GM23338 (cell line): ENCODE measurements around the gene WASF2.

Experiments
- CREB1 ChIP-seq: fragments of 250-450 bp; sonication (Bioruptor Pico); IDR thresholded peaks from 2 replicates; pipeline ENCODE4 v1.5.0; 2020; ENCODE audit warnings: low read depth, mild to moderate bottlenecking, moderate library complexity
- EZH2 ChIP-seq: fragments of 200-600 bp; sonication (generic); IDR thresholded peaks from one replicate; pipeline ENCODE4 v1.8.0; 2017; ENCODE audit warnings: antibody characterized with exemption, mild to moderate bottlenecking, low read depth; ENCODE audit not compliant: unreplicated experiment
- EZH2phosphoT487 ChIP-seq: fragments of 200-600 bp; sonication (generic); IDR thresholded peaks from one replicate; pipeline ENCODE4 v1.8.1; 2018; ENCODE audit warnings: antibody characterized with exemption; ENCODE audit not compliant: unreplicated experiment
- JUNB ChIP-seq: IDR thresholded peaks from one replicate; pipeline ENCODE4 v1.6.1; 2016; ENCODE audit warnings: antibody characterized with exemption; ENCODE audit not compliant: unreplicated experiment
- NANOG ChIP-seq: IDR thresholded peaks from 2 replicates; pipeline ENCODE4 v1.6.1; 2016; ENCODE audit warnings: antibody characterized with exemption, borderline replicate concordance
- POLR2AphosphoS5 ChIP-seq: IDR thresholded peaks from 2 replicates; pipeline ENCODE4 v1.6.1; 2016; ENCODE audit warnings: antibody characterized with exemption, low read depth
- STAT1 ChIP-seq: IDR thresholded peaks from one replicate; pipeline ENCODE4 v1.6.1; 2016; ENCODE audit warnings: antibody characterized with exemption; ENCODE audit not compliant: unreplicated experiment
- ZNF114 ChIP-seq: fragments of 250-450 bp; sonication (Bioruptor Pico); IDR thresholded peaks from 2 replicates; pipeline ENCODE4 v1.5.0; 2020; ENCODE audit warnings: mild to moderate bottlenecking, moderate library complexity
- ZNF331 ChIP-seq: fragments of 250-450 bp; sonication (Bioruptor Pico); IDR thresholded peaks from 2 replicates; pipeline ENCODE4 v1.5.0; 2020; ENCODE audit warnings: low read depth, mild to moderate bottlenecking, moderate library complexity
- TF ChIP-seq, protein P1 (sequence below), 2 experiments: fragments of 200-600 bp in 1 of 2; sonication (generic) in 1 of 2; conservative IDR thresholded peaks; 2 replicates each; pipeline versions ENCODE4 v1.5.1 to v1.6.1; 2016 to 2017; ENCODE audit warnings: antibody characterized with exemption in 2 of 2, low read depth in 2 of 2, mild to moderate bottlenecking in 2 of 2, moderate library complexity in 1 of 2
- TF ChIP-seq, protein P2 (sequence below): IDR thresholded peaks from one replicate; pipeline ENCODE4 v1.6.1; 2018; ENCODE audit warnings: antibody characterized with exemption; ENCODE audit not compliant: unreplicated experiment
- TF ChIP-seq, protein P3 (sequence below): IDR thresholded peaks from 2 replicates; pipeline ENCODE4 v1.6.1; 2016; ENCODE audit warnings: antibody characterized with exemption
- TF ChIP-seq, protein P4 (sequence below): fragments of 250-450 bp; sonication (Bioruptor Pico); IDR thresholded peaks from 2 replicates; pipeline ENCODE4 v1.5.0; 2020; ENCODE audit warnings: mild to moderate bottlenecking, moderate library complexity

DNA sequence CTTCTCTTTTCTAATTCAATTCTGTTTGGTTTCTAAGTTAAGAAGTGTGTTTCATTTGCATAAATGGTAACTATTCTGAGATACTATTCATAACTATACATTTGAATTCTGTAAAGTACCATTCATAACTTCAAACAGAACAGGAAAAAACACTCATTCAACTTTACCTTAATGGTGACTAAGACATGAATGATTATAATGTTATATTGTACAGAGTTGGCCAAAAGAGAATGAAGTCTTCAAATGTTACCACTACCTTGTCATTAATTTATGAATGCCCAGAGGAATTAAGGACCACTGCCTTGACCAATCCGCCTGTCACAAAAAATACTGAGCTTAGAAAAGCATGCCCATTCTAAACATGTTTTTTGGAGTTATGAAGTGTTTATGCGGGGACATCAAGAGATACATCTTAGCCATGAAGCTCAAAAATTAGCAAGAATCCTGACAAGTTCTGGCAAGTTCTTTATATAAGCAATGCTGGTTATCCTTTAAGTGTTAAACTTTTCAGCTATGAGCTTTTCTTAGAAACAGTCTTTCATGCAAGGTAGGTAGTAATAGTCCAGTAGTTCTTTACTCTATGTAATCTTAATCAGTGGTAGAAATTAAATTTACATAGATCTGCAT, 7.9 kb downstream of the WASF2 start:
- TF ChIP-seq, protein P1, sequence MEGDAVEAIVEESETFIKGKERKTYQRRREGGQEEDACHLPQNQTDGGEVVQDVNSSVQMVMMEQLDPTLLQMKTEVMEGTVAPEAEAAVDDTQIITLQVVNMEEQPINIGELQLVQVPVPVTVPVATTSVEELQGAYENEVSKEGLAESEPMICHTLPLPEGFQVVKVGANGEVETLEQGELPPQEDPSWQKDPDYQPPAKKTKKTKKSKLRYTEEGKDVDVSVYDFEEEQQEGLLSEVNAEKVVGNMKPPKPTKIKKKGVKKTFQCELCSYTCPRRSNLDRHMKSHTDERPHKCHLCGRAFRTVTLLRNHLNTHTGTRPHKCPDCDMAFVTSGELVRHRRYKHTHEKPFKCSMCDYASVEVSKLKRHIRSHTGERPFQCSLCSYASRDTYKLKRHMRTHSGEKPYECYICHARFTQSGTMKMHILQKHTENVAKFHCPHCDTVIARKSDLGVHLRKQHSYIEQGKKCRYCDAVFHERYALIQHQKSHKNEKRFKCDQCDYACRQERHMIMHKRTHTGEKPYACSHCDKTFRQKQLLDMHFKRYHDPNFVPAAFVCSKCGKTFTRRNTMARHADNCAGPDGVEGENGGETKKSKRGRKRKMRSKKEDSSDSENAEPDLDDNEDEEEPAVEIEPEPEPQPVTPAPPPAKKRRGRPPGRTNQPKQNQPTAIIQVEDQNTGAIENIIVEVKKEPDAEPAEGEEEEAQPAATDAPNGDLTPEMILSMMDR (conservative IDR thresholded peaks at IDR 0.05; ENCODE audit: low read depth in 2 of 2): no peak
- no peak for TF ChIP-seq EZH2phosphoT487
- no peak for TF ChIP-seq POLR2AphosphoS5
- no peak for TF ChIP-seq EZH2
- no peak for TF ChIP-seq CREB1 (CRISPR knock-in tag)
- TF ChIP-seq, protein P2, sequence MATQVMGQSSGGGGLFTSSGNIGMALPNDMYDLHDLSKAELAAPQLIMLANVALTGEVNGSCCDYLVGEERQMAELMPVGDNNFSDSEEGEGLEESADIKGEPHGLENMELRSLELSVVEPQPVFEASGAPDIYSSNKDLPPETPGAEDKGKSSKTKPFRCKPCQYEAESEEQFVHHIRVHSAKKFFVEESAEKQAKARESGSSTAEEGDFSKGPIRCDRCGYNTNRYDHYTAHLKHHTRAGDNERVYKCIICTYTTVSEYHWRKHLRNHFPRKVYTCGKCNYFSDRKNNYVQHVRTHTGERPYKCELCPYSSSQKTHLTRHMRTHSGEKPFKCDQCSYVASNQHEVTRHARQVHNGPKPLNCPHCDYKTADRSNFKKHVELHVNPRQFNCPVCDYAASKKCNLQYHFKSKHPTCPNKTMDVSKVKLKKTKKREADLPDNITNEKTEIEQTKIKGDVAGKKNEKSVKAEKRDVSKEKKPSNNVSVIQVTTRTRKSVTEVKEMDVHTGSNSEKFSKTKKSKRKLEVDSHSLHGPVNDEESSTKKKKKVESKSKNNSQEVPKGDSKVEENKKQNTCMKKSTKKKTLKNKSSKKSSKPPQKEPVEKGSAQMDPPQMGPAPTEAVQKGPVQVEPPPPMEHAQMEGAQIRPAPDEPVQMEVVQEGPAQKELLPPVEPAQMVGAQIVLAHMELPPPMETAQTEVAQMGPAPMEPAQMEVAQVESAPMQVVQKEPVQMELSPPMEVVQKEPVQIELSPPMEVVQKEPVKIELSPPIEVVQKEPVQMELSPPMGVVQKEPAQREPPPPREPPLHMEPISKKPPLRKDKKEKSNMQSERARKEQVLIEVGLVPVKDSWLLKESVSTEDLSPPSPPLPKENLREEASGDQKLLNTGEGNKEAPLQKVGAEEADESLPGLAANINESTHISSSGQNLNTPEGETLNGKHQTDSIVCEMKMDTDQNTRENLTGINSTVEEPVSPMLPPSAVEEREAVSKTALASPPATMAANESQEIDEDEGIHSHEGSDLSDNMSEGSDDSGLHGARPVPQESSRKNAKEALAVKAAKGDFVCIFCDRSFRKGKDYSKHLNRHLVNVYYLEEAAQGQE: no peak
- TF ChIP-seq NANOG: no peak
- TF ChIP-seq JUNB: no peak
- TF ChIP-seq, protein P3, sequence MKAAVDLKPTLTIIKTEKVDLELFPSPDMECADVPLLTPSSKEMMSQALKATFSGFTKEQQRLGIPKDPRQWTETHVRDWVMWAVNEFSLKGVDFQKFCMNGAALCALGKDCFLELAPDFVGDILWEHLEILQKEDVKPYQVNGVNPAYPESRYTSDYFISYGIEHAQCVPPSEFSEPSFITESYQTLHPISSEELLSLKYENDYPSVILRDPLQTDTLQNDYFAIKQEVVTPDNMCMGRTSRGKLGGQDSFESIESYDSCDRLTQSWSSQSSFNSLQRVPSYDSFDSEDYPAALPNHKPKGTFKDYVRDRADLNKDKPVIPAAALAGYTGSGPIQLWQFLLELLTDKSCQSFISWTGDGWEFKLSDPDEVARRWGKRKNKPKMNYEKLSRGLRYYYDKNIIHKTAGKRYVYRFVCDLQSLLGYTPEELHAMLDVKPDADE: no peak
- TF ChIP-seq, protein P4, sequence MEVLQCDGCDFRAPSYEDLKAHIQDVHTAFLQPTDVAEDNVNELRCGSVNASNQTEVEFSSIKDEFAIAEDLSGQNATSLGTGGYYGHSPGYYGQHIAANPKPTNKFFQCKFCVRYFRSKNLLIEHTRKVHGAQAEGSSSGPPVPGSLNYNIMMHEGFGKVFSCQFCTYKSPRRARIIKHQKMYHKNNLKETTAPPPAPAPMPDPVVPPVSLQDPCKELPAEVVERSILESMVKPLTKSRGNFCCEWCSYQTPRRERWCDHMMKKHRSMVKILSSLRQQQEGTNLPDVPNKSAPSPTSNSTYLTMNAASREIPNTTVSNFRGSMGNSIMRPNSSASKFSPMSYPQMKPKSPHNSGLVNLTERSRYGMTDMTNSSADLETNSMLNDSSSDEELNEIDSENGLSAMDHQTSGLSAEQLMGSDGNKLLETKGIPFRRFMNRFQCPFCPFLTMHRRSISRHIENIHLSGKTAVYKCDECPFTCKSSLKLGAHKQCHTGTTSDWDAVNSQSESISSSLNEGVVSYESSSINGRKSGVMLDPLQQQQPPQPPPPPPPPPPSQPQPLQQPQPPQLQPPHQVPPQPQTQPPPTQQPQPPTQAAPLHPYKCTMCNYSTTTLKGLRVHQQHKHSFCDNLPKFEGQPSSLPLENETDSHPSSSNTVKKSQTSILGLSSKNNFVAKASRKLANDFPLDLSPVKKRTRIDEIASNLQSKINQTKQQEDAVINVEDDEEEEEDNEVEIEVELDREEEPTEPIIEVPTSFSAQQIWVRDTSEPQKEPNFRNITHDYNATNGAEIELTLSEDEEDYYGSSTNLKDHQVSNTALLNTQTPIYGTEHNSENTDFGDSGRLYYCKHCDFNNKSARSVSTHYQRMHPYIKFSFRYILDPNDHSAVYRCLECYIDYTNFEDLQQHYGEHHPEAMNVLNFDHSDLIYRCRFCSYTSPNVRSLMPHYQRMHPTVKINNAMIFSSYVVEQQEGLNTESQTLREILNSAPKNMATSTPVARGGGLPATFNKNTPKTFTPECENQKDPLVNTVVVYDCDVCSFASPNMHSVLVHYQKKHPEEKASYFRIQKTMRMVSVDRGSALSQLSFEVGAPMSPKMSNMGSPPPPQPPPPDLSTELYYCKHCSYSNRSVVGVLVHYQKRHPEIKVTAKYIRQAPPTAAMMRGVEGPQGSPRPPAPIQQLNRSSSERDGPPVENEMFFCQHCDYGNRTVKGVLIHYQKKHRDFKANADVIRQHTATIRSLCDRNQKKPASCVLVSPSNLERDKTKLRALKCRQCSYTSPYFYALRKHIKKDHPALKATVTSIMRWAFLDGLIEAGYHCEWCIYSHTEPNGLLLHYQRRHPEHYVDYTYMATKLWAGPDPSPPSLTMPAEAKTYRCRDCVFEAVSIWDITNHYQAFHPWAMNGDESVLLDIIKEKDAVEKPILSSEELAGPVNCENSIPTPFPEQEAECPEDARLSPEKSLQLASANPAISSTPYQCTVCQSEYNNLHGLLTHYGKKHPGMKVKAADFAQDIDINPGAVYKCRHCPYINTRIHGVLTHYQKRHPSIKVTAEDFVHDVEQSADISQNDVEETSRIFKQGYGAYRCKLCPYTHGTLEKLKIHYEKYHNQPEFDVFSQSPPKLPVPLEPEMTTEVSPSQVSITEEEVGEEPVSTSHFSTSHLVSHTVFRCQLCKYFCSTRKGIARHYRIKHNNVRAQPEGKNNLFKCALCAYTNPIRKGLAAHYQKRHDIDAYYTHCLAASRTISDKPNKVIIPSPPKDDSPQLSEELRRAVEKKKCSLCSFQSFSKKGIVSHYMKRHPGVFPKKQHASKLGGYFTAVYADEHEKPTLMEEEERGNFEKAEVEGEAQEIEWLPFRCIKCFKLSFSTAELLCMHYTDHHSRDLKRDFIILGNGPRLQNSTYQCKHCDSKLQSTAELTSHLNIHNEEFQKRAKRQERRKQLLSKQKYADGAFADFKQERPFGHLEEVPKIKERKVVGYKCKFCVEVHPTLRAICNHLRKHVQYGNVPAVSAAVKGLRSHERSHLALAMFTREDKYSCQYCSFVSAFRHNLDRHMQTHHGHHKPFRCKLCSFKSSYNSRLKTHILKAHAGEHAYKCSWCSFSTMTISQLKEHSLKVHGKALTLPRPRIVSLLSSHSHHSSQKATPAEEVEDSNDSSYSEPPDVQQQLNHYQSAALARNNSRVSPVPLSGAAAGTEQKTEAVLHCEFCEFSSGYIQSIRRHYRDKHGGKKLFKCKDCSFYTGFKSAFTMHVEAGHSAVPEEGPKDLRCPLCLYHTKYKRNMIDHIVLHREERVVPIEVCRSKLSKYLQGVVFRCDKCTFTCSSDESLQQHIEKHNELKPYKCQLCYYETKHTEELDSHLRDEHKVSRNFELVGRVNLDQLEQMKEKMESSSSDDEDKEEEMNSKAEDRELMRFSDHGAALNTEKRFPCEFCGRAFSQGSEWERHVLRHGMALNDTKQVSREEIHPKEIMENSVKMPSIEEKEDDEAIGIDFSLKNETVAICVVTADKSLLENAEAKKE: no peak
- no peak for TF ChIP-seq ZNF114 (CRISPR knock-in tag)
- no peak for TF ChIP-seq ZNF331 (CRISPR knock-in tag)
- no peak for TF ChIP-seq STAT1
